LNCaP clone FGC (cell line): ENCODE data around the gene FOXP1.

Experiments used
- DNase-seq: peaks from one replicate; pipeline ENCODE4 v3.0.0-alpha.2; 2011; ENCODE audit warnings: low read depth
- H3K4me3 ChIP-seq: 2 replicates; pipeline ENCODE4 v1.5.1; 2011; ENCODE audit warnings: mild to moderate bottlenecking, low read depth, low read length, control low read depth
- CTCF ChIP-seq: IDR thresholded peaks from 2 replicates; pipeline ENCODE4 v1.5.1; 2012; ENCODE audit warnings: mild to moderate bottlenecking; ENCODE audit not compliant: control insufficient read depth, insufficient read depth; ENCODE audit errors: extremely low read depth

FOXP1 gene

GRCh38 chr3:71465371-71466036 lies 118.0 kb downstream of the FOXP1 start:
- TF ChIP-seq CTCF = no peak
- no peak overlapping the region for H3K4me3 ChIP-seq
- no peak for DNase-seq

GRCh38 chr3:71464613-71465012 lies 118.9 kb downstream of the FOXP1 start:
- TF ChIP-seq CTCF = no peak
- DNase-seq = no peak
- no peak overlapping the region for H3K4me3 ChIP-seq

- H3K4me3 ChIP-seq = no peak overlapping the region
- TF ChIP-seq CTCF = no peak
- DNase-seq = peak; percentile 51
Observed at GRCh38 chr3:71463617-71464016, 119.9 kb downstream of the FOXP1 start.

GRCh38 chr3:71462586-71462985 lies 120.9 kb downstream of the FOXP1 start:
- no peak for DNase-seq
- no peak for TF ChIP-seq CTCF
- H3K4me3 ChIP-seq = no peak overlapping the region

- H3K4me3 ChIP-seq = no peak overlapping the region
- no peak for TF ChIP-seq CTCF
- DNase-seq = no peak
Observed at GRCh38 chr3:71461749-71462483, 121.6 kb downstream of the FOXP1 start.

- no peak for TF ChIP-seq CTCF
- no peak for DNase-seq
- H3K4me3 ChIP-seq = no peak overlapping the region
Observed at GRCh38 chr3:71461114-71461513, 122.4 kb downstream of the FOXP1 start.
